Upper lobe of left lung (tissue), 4 donors: ENCODE data around the gene FURIN.

Source experiments
- CTCF ChIP-seq, 6 experiments: fragments of 450-650 bp in 4 of 6; fragments of 200-600 bp in 2 of 6; sonication (generic) in 2 of 6; IDR thresholded peaks; one replicate each; pipeline ENCODE4 v1.5.1; 2016 to 2019; ENCODE audit warnings: antibody characterized with exemption in 6 of 6
- POLR2A ChIP-seq, 4 donors: fragments of 450-650 bp; IDR thresholded peaks; one replicate each; pipeline ENCODE4 v1.5.1; 2016 to 2017; ENCODE audit warnings: antibody characterized with exemption in 4 of 4, mild to moderate bottlenecking in 2 of 4
- POLR2AphosphoS5 ChIP-seq, 2 donors: sonication (generic); formaldehyde crosslinking; IDR thresholded peaks; one replicate each; pipeline ENCODE4 v1.5.1; 2017; ENCODE audit warnings: antibody characterized with exemption in 2 of 2

- TF ChIP-seq CTCF (IDR thresholded peaks at IDR 0.05) (no peak), POLR2AphosphoS5 (IDR thresholded peaks at IDR 0.05) (no peak), POLR2A (IDR thresholded peaks at IDR 0.05) (no peak)
Measured at GRCh38 chr15:90892023-90892422, 23.6 kb downstream of the FURIN start.
